WI38 (cell line): ENCODE data around the gene DNAAF5.
"Not testable (repeated sequence)": the region's sequence is repeated elsewhere in the genome, so short reads cannot be mapped to it uniquely, and the experiment has no call there.

Experiments
- H3K4me3 ChIP-seq: 2 replicates; pipeline ENCODE4 v1.5.1; 2011; ENCODE audit warnings: low read depth, mild to moderate bottlenecking, control low read depth, low read length
- CTCF ChIP-seq: IDR thresholded peaks from 2 replicates; pipeline ENCODE4 v1.5.1; 2012; ENCODE audit warnings: low read depth, mild to moderate bottlenecking, control low read depth, low read length

DNAAF5 gene

GRCh38 chr7:751826-752225, 25.3 kb downstream of the DNAAF5 start:
- no peak overlapping the region for H3K4me3 ChIP-seq
- TF ChIP-seq CTCF: no peak

- not testable (repeated sequence) for H3K4me3 ChIP-seq
These were observed 25.8 kb downstream of the DNAAF5 start for GRCh38 chr7:752256-752655.

GRCh38 chr7:753190-753589, 26.7 kb downstream of the DNAAF5 start:
- H3K4me3 ChIP-seq: no peak overlapping the region
- no peak for TF ChIP-seq CTCF

GRCh38 chr7:754531-755412, 28.3 kb downstream of the DNAAF5 start:
- H3K4me3 ChIP-seq: no peak overlapping the region
- TF ChIP-seq CTCF: no peak

- TF ChIP-seq CTCF: no peak
- no peak overlapping the region for H3K4me3 ChIP-seq
These were observed 28.9 kb downstream of the DNAAF5 start for GRCh38 chr7:755413-755805.

- H3K4me3 ChIP-seq: no peak overlapping the region
- TF ChIP-seq CTCF: no peak
These were observed 29.9 kb downstream of the DNAAF5 start for GRCh38 chr7:756231-756927.

GRCh38 chr7:756928-757560, 30.5 kb downstream of the DNAAF5 start:
- TF ChIP-seq CTCF: no peak

More at GRCh38 chr7:756928-757560, 30.5 kb downstream of the DNAAF5 start:
- H3K4me3 ChIP-seq: no peak overlapping the region
